KBM-7 (cell line): ENCODE results near the gene STX7.
A peak's percentile ranks its signal among the peaks of the same experiment; 100 is the strongest.

Source experiments
- DNase-seq: peaks from one replicate; pipeline ENCODE4 v3.0.0-alpha.2; 2015
- in situ Hi-C: fragments of 300-500 bp; cut with MboI; formaldehyde crosslinking; loops from 2 replicates; pipeline ENCODE4 v1.14.3; 2020; ENCODE audit warnings: low sequenced_read_pairs, low pct_unique_long_range_greater_than_20kb, mixed read lengths

Gene STX7

GRCh38 chr6:132512342-132512637 lies 626 bp downstream of the STX7 start:
- in situ Hi-C loops = no loop called here
- no peak for DNase-seq

- in situ Hi-C loops = no loop called here
Observed at GRCh38 chr6:132511831-132512220, 1.1 kb downstream of the STX7 start.

GRCh38 chr6:132511210-132511830 lies 1.6 kb downstream of the STX7 start:
- in situ Hi-C loops = no loop called here

More at GRCh38 chr6:132511831-132512220, 1.1 kb downstream of the STX7 start:
- DNase-seq = no peak

GRCh38 chr6:132506869-132507808 lies 5.8 kb downstream of the STX7 start:
- in situ Hi-C loops = no loop called here

More at GRCh38 chr6:132511210-132511830, 1.6 kb downstream of the STX7 start:
- DNase-seq = no peak

GRCh38 chr6:132506461-132506860 lies 6.5 kb downstream of the STX7 start:
- DNase-seq = no peak
- in situ Hi-C loops = no loop called here

More at GRCh38 chr6:132506869-132507808, 5.8 kb downstream of the STX7 start:
- no peak for DNase-seq

GRCh38 chr6:132505158-132505557 lies 7.8 kb downstream of the STX7 start:
- in situ Hi-C loops = no loop called here
- no peak for DNase-seq

- in situ Hi-C loops = no loop called here
- no peak for DNase-seq
Observed at GRCh38 chr6:132504757-132505156, 8.2 kb downstream of the STX7 start.

GRCh38 chr6:132499757-132500156 lies 13.2 kb downstream of the STX7 start:
- in situ Hi-C loops = loop anchor here (25.0 kb wide), 1 partner anchor 212 kb away; no protein-coding TSS in a partner anchor
- DNase-seq = no peak

GRCh38 chr6:132498638-132499037 lies 14.3 kb downstream of the STX7 start:
- DNase-seq = no peak
- in situ Hi-C loops = loop anchor here (25.0 kb wide), 1 partner anchor 211 kb away; no protein-coding TSS in a partner anchor

- in situ Hi-C loops = loop anchor here (25.0 kb wide), 1 partner anchor 209 kb away; no protein-coding TSS in a partner anchor
- no peak for DNase-seq
Observed at GRCh38 chr6:132496519-132497180, 16.3 kb downstream of the STX7 start.

- no peak for DNase-seq
- in situ Hi-C loops = loop anchor here (25.0 kb wide), 1 partner anchor 208 kb away; no protein-coding TSS in a partner anchor
Observed at GRCh38 chr6:132495604-132496079, 17.3 kb downstream of the STX7 start.

- in situ Hi-C loops = loop anchor here (25.0 kb wide), 1 partner anchor 208 kb away; no protein-coding TSS in a partner anchor
Observed at GRCh38 chr6:132494954-132495353, 18.0 kb downstream of the STX7 start.

GRCh38 chr6:132491881-132492280 lies 21.0 kb downstream of the STX7 start:
- DNase-seq = no peak
- in situ Hi-C loops = loop anchor here (25.0 kb wide), 1 partner anchor 205 kb away; no protein-coding TSS in a partner anchor

More at GRCh38 chr6:132494954-132495353, 18.0 kb downstream of the STX7 start:
- DNase-seq = no peak

GRCh38 chr6:132491303-132491702 lies 21.6 kb downstream of the STX7 start:
- DNase-seq = no peak
- in situ Hi-C loops = loop anchor here (25.0 kb wide), 1 partner anchor 204 kb away; no protein-coding TSS in a partner anchor

GRCh38 chr6:132490478-132491204 lies 22.3 kb downstream of the STX7 start:
- DNase-seq = no peak
- in situ Hi-C loops = loop anchor here (25.0 kb wide), 1 partner anchor 203 kb away; no protein-coding TSS in a partner anchor

- peak; percentile 48 for DNase-seq
- in situ Hi-C loops = loop anchor here (25.0 kb wide), 1 partner anchor 203 kb away; no protein-coding TSS in a partner anchor
Observed at GRCh38 chr6:132490024-132490423, 22.9 kb downstream of the STX7 start.

- in situ Hi-C loops = loop anchor here (25.0 kb wide), 1 partner anchor 202 kb away; no protein-coding TSS in a partner anchor
- no peak for DNase-seq
Observed at GRCh38 chr6:132489376-132489775, 23.5 kb downstream of the STX7 start.

- in situ Hi-C loops = loop anchor here (25.0 kb wide), 1 partner anchor 200 kb away; no protein-coding TSS in a partner anchor
- no peak for DNase-seq
Observed at GRCh38 chr6:132487762-132488161, 25.2 kb downstream of the STX7 start.
